Thyroid gland (tissue), 4 donors: ENCODE data around the gene PLA2G2C. TPM values are rescaled to one million over a fixed set of nuclear protein-coding genes. Genes with fewer than 3 reads are reported as not detected.

ENCODE experiments used
- DNase-seq, 2 donors: peaks; one replicate each; pipeline ENCODE4 v3.0.0-alpha.2; 2019
- H3K27ac ChIP-seq, 3 donors: fragments of 200-600 bp; sonication (generic); 1 replicate in 2 of 3; 2 replicates in 1 of 3; pipeline ENCODE4 v1.5.1; 2016 to 2019; ENCODE audit warnings: mild to moderate bottlenecking in 1 of 3, moderate library complexity in 1 of 3
- H3K27me3 ChIP-seq: fragments of 200-600 bp; sonication (generic); one replicate; pipeline ENCODE4 v1.5.1; 2019
- H3K36me3 ChIP-seq, 2 donors: fragments of 200-600 bp; sonication (generic); one replicate each; pipeline ENCODE4 v1.5.1; 2016 to 2019
- H3K4me1 ChIP-seq, 2 donors: fragments of 200-600 bp; sonication (generic); one replicate each; pipeline ENCODE4 v1.5.1; 2017 to 2019
- H3K4me3 ChIP-seq, 3 donors: fragments of 200-600 bp; sonication (generic); replicated peaks in 1 of 3; 1 replicate in 2 of 3; 2 replicates in 1 of 3; pipeline ENCODE4 v1.5.1; 2016; ENCODE audit warnings: mild to moderate bottlenecking in 1 of 3
- H3K9me3 ChIP-seq: fragments of 200-600 bp; sonication (generic); one replicate; pipeline ENCODE4 v1.5.1; 2017
- CTCF ChIP-seq, 6 experiments: fragments of 200-600 bp in 3 of 6; fragments of 450-650 bp in 3 of 6; sonication (generic) in 3 of 6; IDR thresholded peaks; one replicate each; pipeline ENCODE4 v1.5.1; 2016 to 2019; ENCODE audit warnings: antibody characterized with exemption in 6 of 6, mild to moderate bottlenecking in 2 of 6, inconsistent platforms in 1 of 6, moderate library complexity in 1 of 6
- POLR2A ChIP-seq, 2 donors: fragments of 450-650 bp; IDR thresholded peaks; one replicate each; pipeline ENCODE4 v1.6.1; 2017; ENCODE audit warnings: antibody characterized with exemption in 2 of 2, mild to moderate bottlenecking in 2 of 2, moderate library complexity in 1 of 2
- WGBS, 2 donors: methylation state at CpG; one replicate each; pipeline ENCODE4 v1.1.5; 2017; 5-methylcytosine and 5-hydroxymethylcytosine counted together
- intact Hi-C: fragments of 100-400 bp; cut with DNase I; formaldehyde crosslinking; loops from one replicate; pipeline ENCODE4 v1.15.1; 2023
- total RNA-seq, 4 donors: library from RNA; depleted of rRNA; stranded (reverse); fragments of >200 nt; gene quantifications; one replicate each; pipeline ENCODE4 v1.2.3, GENCODE V29; 2016

The PLA2G2C gene
- total RNA-seq, 4 donors from 2014 or later = not detected

DNA sequence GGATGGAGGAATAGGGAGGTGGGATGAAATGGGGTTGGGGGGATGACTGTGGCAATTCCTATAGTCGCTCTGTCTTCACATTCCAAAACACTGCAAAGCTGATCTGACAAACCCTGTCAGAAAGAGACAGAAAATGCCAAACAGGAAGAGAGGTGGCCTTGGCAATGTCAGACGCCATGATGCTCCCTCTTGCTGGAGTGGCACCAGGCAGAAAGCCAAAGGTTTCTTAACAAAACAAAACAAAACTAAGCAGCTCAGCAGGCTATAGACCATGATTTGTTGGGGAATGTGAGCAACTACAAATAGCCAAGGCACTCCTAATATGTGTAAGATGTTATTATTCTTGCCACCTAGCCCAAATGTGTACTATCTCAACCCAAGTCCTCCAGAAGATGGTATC lies 42.9 kb upstream of the PLA2G2C start:
- H3K4me3 ChIP-seq = no peak overlapping the region
- no peaks in the 10 kb centered on the region for H3K9me3 ChIP-seq
- TF ChIP-seq CTCF (IDR thresholded peaks at IDR 0.05) (no peak), POLR2A (IDR thresholded peaks at IDR 0.05) (no peak)
- H3K4me1 ChIP-seq = peaks cover 25 to 30% of the 10 kb centered on the region in 2 donors
- DNase-seq = peak; percentile 79 to 83
- H3K27me3 ChIP-seq = no peaks in the 10 kb centered on the region
- no peaks in the 10 kb centered on the region for H3K36me3 ChIP-seq
- peak overlapping the region; percentile 20 to 47 (median 23) for H3K27ac ChIP-seq
- intact Hi-C loops = no loop called here
- 27 to 32% methylated on average over 2 of the region's 2 CpGs for WGBS, 2 donors

DNA sequence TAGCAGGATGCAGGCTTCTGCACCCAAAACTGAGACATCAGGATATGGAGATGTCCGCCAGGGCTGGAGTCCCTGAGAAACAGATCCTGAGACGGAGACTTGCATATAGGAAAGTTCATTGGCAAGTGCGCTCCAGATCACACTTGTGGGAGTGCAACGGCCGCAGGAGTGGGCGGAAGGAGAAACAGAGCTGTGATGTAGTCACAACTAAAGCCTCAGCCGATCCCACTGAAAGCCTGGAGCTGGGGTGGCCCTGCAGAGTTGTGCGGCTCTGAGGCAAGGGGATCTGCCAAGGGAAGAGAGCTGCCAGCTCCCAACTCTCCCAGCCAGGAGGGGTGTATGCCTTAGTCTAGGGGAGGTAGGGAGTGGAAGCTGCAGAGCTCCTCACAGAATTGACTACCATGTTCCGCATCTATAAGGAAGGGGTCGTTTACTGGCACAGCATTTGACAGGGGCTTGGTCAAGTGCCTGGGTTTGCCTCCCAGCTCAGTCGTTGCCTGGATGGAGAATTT lies 42.1 kb upstream of the PLA2G2C start:
- WGBS, 2 donors = 72 to 81% methylated on average over 11 of the region's 11 CpGs
- DNase-seq = no peak
- Histone ChIP-seq H3K4me3 (no peak overlapping the region), H3K4me1 (peaks cover 22 to 31% of the 10 kb centered on the region in 2 donors), H3K27me3 (no peaks in the 10 kb centered on the region), H3K27ac (peak overlapping the region in 1 of 3 donors; percentile 34), H3K36me3 (no peaks in the 10 kb centered on the region), H3K9me3 (no peaks in the 10 kb centered on the region)
- intact Hi-C loops = no loop called here
- TF ChIP-seq CTCF (IDR thresholded peaks at IDR 0.05) = no peak
- no peak for TF ChIP-seq POLR2A (IDR thresholded peaks at IDR 0.05)

DNA sequence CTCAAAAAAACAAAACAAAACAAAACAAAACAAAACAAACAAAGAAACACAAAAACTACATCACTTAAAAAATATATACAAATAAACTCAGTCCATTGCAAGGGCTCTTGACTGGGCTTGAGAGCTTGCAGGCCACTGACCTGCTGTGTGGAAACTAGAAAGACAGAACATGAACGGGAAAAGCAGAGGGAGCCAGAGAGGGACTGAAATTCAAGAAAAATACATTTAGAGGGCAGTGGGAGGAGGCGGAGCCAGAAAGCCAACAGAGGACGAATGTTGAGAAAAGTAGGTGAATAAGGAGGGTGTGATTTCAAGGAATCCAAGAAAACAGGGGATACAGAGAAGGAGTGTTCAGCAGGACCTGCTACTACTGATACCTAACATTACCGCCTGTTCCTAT lies 41.4 kb upstream of the PLA2G2C start:
- TF ChIP-seq POLR2A (IDR thresholded peaks at IDR 0.05) = no peak
- peak in 3 of 6 experiments; percentile 13 to 23 (median 15) for TF ChIP-seq CTCF (IDR thresholded peaks at IDR 0.05)
- no peaks in the 10 kb centered on the region for H3K36me3 ChIP-seq
- peak overlapping the region in 1 of 3 donors; percentile 34 for H3K27ac ChIP-seq
- DNase-seq = peak; percentile 48 to 51
- H3K9me3 ChIP-seq = no peaks in the 10 kb centered on the region
- no peak overlapping the region for H3K4me3 ChIP-seq
- WGBS, 2 donors = 41 to 45% methylated on average over 4 of the region's 4 CpGs
- H3K27me3 ChIP-seq = no peaks in the 10 kb centered on the region
- H3K4me1 ChIP-seq = peaks cover 22 to 31% of the 10 kb centered on the region in 2 donors
- intact Hi-C loops = no loop called here

DNA sequence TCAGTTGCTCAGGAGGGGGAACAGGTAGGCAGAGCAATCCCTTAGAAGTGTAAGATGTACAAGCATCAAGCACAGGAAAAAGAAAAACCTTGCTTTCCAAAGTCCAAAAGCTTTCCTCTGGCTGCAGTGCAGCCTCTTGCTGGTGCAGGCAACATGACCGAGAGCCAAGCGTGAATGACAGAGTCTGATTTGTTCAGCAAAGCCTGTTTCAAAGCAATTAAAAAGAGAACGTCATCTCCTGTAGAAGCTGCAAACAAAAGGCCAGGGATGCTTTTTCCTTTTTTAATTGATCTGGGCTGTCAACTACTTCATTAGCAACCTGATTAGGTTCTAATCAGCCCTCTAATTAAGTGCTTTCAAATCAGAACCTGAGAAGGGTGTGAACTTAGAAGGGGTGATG lies 38.2 kb upstream of the PLA2G2C start:
- no peaks in the 10 kb centered on the region for H3K27me3 ChIP-seq
- intact Hi-C loops = no loop called here

More for the DNA sequence above, 38.2 kb upstream of the PLA2G2C start:
- no peaks in the 10 kb centered on the region for H3K36me3 ChIP-seq
- TF ChIP-seq POLR2A (IDR thresholded peaks at IDR 0.05) (no peak), CTCF (IDR thresholded peaks at IDR 0.05) (no peak)
- H3K27ac ChIP-seq = no peak overlapping the region
- H3K9me3 ChIP-seq = no peaks in the 10 kb centered on the region
- H3K4me1 ChIP-seq = peaks cover 21 to 29% of the 10 kb centered on the region in 2 donors
- WGBS, 2 donors = 24 to 25% methylated on average over 3 of the region's 3 CpGs
- H3K4me3 ChIP-seq = no peak overlapping the region
- DNase-seq = peak; percentile 17 to 41
